ENCODE results near the gene PYGB. TPM values are rescaled to one million over a fixed set of nuclear protein-coding genes. Genes with fewer than 3 reads are reported as not detected.

PYGB gene
- total RNA-seq, 4 donors from 2014 or later, result 71.6 to 119 (median 78.6) TPM

DNA sequence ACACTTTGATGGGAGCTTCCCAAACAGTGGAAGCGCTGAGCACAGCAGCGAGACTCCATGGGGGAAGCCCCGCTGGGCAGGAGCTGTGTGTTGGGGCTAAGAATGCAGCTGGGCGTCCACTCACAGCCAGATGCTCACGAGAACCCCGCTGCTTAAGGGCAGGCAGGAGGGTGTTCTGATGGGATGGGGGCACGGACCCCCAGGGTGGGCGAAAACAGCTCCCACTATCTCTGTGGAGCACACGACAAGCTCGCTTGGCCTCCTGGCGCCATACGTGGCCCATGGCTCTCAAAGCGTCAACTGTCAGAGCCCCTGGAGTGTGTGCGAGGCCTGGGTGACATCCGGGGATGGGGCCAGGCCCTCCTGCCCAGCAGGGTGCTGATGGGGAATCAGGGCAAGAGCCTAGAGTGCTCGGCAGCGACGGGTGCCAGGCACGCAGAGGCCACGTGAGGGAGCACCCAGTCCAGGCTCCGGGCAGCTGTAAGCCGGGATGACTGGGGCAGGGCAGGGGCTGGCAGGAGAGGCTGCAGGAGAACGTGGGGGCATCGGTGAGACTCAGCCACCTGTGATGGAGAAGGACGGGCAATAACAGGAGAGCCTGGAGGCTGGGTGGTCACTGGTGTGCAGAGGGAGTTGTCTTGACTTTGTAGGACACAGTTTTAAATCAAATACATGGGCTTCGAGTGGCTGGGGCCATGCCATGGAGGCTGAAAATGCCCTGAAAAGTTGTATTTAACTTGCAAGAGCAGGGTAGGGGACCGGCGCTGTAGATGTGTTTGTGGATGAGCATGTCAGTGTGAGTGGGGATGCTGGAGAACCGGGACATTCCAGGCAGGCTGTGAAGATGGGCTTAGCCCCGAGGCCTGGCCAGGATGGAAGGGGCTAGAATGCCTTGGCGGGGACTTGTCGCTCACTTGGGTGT, 27.3 kb downstream of the PYGB start:
- Histone ChIP-seq H3K27me3 (no peaks in the 10 kb centered on the region), H3K27ac (no peak overlapping the region), H3K9me3 (no peaks in the 10 kb centered on the region), H3K36me3 (peaks cover 8 to 99% (median 12%) of the 10 kb centered on the region in 3 donors), H3K4me3 (no peak overlapping the region), H3K4me1 (no peaks in the 10 kb centered on the region)
- WGBS, 2 donors, result 91 to 92% methylated on average over 26 to 29 of the region's 32 CpGs
- peak in 1 of 2 donors; percentile 6 for DNase-seq (ENCODE audit: low spot score in 2 of 2)
- TF ChIP-seq POLR2A (IDR thresholded peaks at IDR 0.05), result no peak
- TF ChIP-seq, protein P1, sequence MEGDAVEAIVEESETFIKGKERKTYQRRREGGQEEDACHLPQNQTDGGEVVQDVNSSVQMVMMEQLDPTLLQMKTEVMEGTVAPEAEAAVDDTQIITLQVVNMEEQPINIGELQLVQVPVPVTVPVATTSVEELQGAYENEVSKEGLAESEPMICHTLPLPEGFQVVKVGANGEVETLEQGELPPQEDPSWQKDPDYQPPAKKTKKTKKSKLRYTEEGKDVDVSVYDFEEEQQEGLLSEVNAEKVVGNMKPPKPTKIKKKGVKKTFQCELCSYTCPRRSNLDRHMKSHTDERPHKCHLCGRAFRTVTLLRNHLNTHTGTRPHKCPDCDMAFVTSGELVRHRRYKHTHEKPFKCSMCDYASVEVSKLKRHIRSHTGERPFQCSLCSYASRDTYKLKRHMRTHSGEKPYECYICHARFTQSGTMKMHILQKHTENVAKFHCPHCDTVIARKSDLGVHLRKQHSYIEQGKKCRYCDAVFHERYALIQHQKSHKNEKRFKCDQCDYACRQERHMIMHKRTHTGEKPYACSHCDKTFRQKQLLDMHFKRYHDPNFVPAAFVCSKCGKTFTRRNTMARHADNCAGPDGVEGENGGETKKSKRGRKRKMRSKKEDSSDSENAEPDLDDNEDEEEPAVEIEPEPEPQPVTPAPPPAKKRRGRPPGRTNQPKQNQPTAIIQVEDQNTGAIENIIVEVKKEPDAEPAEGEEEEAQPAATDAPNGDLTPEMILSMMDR (IDR thresholded peaks at IDR 0.05), result no peak
- no peak for TF ChIP-seq EP300 (IDR thresholded peaks at IDR 0.05)

- Histone ChIP-seq H3K27ac (no peak overlapping the region), H3K9me3 (no peaks in the 10 kb centered on the region), H3K36me3 (peaks cover 8 to 99% (median 21%) of the 10 kb centered on the region in 3 donors), H3K4me3 (no peak overlapping the region), H3K4me1 (no peaks in the 10 kb centered on the region), H3K27me3 (no peaks in the 10 kb centered on the region)
- peak in 1 of 2 donors; percentile 1 for DNase-seq (ENCODE audit: low spot score in 2 of 2)
- 91 to 94% methylated on average over 20 of the region's 20 CpGs for WGBS, 2 donors
- TF ChIP-seq EP300 (IDR thresholded peaks at IDR 0.05) (no peak), POLR2A (IDR thresholded peaks at IDR 0.05) (no peak)
- TF ChIP-seq, protein P1 (IDR thresholded peaks at IDR 0.05), result no peak
Measured at GRCh38 chr20:25275813-25276532, 28.1 kb downstream of the PYGB start.

DNA sequence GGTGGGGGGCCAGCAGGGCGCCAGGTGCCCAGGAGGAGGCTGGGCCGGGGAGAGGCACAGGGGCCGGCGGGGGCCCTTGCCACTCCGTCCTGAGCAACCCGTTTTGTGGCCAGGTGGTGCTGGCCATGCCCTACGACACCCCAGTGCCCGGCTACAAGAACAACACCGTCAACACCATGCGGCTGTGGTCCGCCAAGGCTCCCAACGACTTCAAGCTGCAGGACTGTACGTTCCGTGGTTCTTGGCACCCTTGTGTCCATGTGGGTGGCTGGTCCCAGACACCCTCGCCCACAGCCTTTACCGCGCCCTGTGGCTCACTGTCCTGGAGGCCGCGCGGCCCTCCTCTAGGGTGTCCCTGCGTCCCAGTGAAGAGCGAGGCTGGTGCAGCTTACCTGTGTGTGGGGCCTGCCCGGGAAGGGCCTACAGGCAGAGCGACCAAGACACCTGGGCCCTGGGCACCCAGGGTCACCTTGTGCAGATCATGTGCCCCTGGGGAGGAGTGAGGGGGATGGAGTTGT, 28.7 kb downstream of the PYGB start:
- H3K4me3 ChIP-seq, result no peak overlapping the region
- WGBS, 2 donors, result 92% methylated on average over 19 to 20 of the region's 24 CpGs
- TF ChIP-seq EP300 (IDR thresholded peaks at IDR 0.05) (no peak), POLR2A (IDR thresholded peaks at IDR 0.05) (no peak)
- TF ChIP-seq, protein P1 (IDR thresholded peaks at IDR 0.05), result no peak
- no peaks in the 10 kb centered on the region for H3K27me3 ChIP-seq
- peak in 1 of 2 donors; percentile 12 for DNase-seq (ENCODE audit: low spot score in 2 of 2)
- H3K4me1 ChIP-seq, result no peaks in the 10 kb centered on the region
- no peaks in the 10 kb centered on the region for H3K9me3 ChIP-seq
- H3K27ac ChIP-seq, result no peak overlapping the region
- peaks cover 8 to 99% (median 23%) of the 10 kb centered on the region in 3 donors for H3K36me3 ChIP-seq

GRCh38 chr20:25277051-25277801, 29.3 kb downstream of the PYGB start:
- Histone ChIP-seq H3K4me1 (no peaks in the 10 kb centered on the region), H3K27ac (no peak overlapping the region), H3K4me3 (no peak overlapping the region), H3K27me3 (no peaks in the 10 kb centered on the region), H3K9me3 (no peaks in the 10 kb centered on the region), H3K36me3 (peaks cover 8 to 99% (median 19%) of the 10 kb centered on the region in 3 donors)
- DNase-seq (ENCODE audit: low spot score in 2 of 2), result peak in 1 of 2 donors; percentile 4
- WGBS, 2 donors, result 88 to 89% methylated on average over 24 of the region's 24 CpGs
- TF ChIP-seq EP300 (IDR thresholded peaks at IDR 0.05) (no peak), POLR2A (IDR thresholded peaks at IDR 0.05) (no peak)
- TF ChIP-seq, protein P1 (IDR thresholded peaks at IDR 0.05), result no peak

Measured in tibial nerve (tissue), 4 donors.